Smooth muscle cell (in vitro differentiated cells): ENCODE results near the gene HIPK3. TPM values are rescaled to one million over a fixed set of nuclear protein-coding genes. Genes with fewer than 3 reads are reported as not detected.

Experiments
- DNase-seq: peaks from one replicate; lab custom pipeline; 2025; ENCODE audit not compliant: unreplicated experiment; lab: John Stamatoyannopoulos, UW
- H2AFZ ChIP-seq: fragments of 200-600 bp; sonication (generic); 2 replicates; pipeline ENCODE4 v1.6.0; 2016; ENCODE audit warnings: antibody characterized with exemption, low read depth, mild to moderate bottlenecking
- H3F3A ChIP-seq: fragments of 200-600 bp; sonication (generic); 2 replicates; pipeline ENCODE4 v1.6.0; 2017; ENCODE audit warnings: antibody characterized with exemption, low read depth
- H3K27ac ChIP-seq: fragments of 200-600 bp; sonication (generic); 2 replicates; pipeline ENCODE4 v1.5.1; 2016; ENCODE audit warnings: low read depth, mild to moderate bottlenecking
- H3K27me3 ChIP-seq: fragments of 200-600 bp; sonication (generic); 2 replicates; pipeline ENCODE4 v1.6.1; 2016; ENCODE audit warnings: low read depth, mild to moderate bottlenecking
- H3K36me3 ChIP-seq: fragments of 200-600 bp; sonication (generic); 2 replicates; pipeline ENCODE4 v1.5.1; 2016; ENCODE audit warnings: low read depth
- H3K4me1 ChIP-seq: fragments of 200-600 bp; sonication (generic); 2 replicates; pipeline ENCODE4 v1.5.1; 2016; ENCODE audit warnings: low read depth
- H3K4me2 ChIP-seq: fragments of 200-600 bp; sonication (generic); 2 replicates; pipeline ENCODE4 v1.6.0; 2016; ENCODE audit warnings: mild to moderate bottlenecking
- H3K4me3 ChIP-seq: fragments of 200-600 bp; sonication (generic); 2 replicates; pipeline ENCODE4 v1.5.1; 2016; ENCODE audit warnings: mild to moderate bottlenecking
- H3K79me2 ChIP-seq: fragments of 200-600 bp; sonication (generic); 2 replicates; pipeline ENCODE4 v1.6.0; 2016; ENCODE audit warnings: low read depth, mild to moderate bottlenecking
- H3K9ac ChIP-seq: fragments of 200-600 bp; sonication (generic); 2 replicates; pipeline ENCODE4 v1.6.0; 2016; ENCODE audit warnings: low read depth
- H3K9me3 ChIP-seq: fragments of 200-600 bp; sonication (generic); replicated peaks from 2 replicates; pipeline ENCODE4 v1.5.1; 2016; ENCODE audit warnings: low read depth
- H4K20me1 ChIP-seq: fragments of 200-600 bp; sonication (generic); 2 replicates; pipeline ENCODE4 v1.6.0; 2016; ENCODE audit warnings: low read depth
- whole genome bisulfite sequencing: methylation state at CpG from one replicate; pipeline ENCODE4 v1.1.7; 2016; ENCODE audit warnings: low lambda C conversion rate; 5-methylcytosine and 5-hydroxymethylcytosine counted together
- polyA plus RNA-seq: library from polyadenylated mRNA; unstranded; fragments of >200 nt; fragmentation: Nextera tagmentation; extraction: Ambion mirVana; gene quantifications from 2 replicates; pipeline ENCODE4 v1.2.1, GENCODE V29; 2016
- total RNA-seq: library from RNA; depleted of rRNA; stranded (reverse); fragments of >200 nt; gene quantifications from 2 replicates; pipeline ENCODE4 v1.2.3, GENCODE V29; 2014
- TF ChIP-seq, protein P1 (sequence below): fragments of 200-600 bp; sonication (generic); IDR thresholded peaks from 2 replicates; pipeline ENCODE4 v1.5.1; 2017; ENCODE audit warnings: borderline replicate concordance, mild to moderate bottlenecking, antibody characterized with exemption; ENCODE audit not compliant: insufficient read depth, poor library complexity, severe bottlenecking

The HIPK3 gene
- total and polyA plus RNA-seq, 2 experiments from 2014 or later = 15.3 to 80.0 TPM

GRCh38 chr11:33329705-33330329 lies 72.6 kb downstream of the HIPK3 start:
- Histone ChIP-seq H3K79me2 (peaks cover 92% of the 10 kb centered on the region), H3K27me3 (no peaks in the 10 kb centered on the region), H4K20me1 (peaks cover 97% of the 10 kb centered on the region), H3K27ac (no peak overlapping the region), H3F3A (peaks cover 4% of the 10 kb centered on the region), H3K9me3 (no peaks in the 10 kb centered on the region), H2AFZ (no peak overlapping the region), H3K4me2 (no peak overlapping the region), H3K4me1 (no peaks in the 10 kb centered on the region), H3K36me3 (no peaks in the 10 kb centered on the region), H3K4me3 (no peak overlapping the region), H3K9ac (no peak overlapping the region)
- 51% methylated on average over 4 of the region's 4 CpGs for WGBS
- DNase-seq = no peak
- TF ChIP-seq, protein P1, sequence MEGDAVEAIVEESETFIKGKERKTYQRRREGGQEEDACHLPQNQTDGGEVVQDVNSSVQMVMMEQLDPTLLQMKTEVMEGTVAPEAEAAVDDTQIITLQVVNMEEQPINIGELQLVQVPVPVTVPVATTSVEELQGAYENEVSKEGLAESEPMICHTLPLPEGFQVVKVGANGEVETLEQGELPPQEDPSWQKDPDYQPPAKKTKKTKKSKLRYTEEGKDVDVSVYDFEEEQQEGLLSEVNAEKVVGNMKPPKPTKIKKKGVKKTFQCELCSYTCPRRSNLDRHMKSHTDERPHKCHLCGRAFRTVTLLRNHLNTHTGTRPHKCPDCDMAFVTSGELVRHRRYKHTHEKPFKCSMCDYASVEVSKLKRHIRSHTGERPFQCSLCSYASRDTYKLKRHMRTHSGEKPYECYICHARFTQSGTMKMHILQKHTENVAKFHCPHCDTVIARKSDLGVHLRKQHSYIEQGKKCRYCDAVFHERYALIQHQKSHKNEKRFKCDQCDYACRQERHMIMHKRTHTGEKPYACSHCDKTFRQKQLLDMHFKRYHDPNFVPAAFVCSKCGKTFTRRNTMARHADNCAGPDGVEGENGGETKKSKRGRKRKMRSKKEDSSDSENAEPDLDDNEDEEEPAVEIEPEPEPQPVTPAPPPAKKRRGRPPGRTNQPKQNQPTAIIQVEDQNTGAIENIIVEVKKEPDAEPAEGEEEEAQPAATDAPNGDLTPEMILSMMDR = peak; percentile 59

DNA sequence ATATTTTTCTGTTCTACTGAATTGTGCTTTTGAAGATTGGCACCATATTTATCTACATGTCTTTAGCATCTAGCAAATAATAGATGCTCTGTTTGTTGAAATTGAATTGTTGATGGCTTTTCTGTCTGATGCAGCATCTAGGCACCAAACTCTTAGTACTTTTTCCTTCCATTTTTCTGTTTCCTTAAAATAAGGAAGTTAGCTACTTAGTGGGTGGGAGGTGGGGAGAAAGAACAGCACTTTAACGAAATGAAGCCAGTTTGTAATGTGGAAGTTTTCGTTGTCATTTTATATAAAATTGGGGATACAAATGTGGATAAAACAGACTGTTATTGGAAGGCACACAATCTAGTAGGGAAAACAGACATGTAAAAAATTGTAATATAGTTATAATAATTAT lies 76.6 kb downstream of the HIPK3 start:
- H3K79me2 ChIP-seq = peaks cover 77% of the 10 kb centered on the region
- TF ChIP-seq, protein P1 = no peak
- H3K36me3 ChIP-seq = peaks cover 3% of the 10 kb centered on the region
- no peak overlapping the region for H3K9ac ChIP-seq
- H4K20me1 ChIP-seq = peaks cover 87% of the 10 kb centered on the region
- WGBS = 99% methylated on average over 2 of the region's 2 CpGs
- no peak overlapping the region for H3K4me2 ChIP-seq
- H3F3A ChIP-seq = no peaks in the 10 kb centered on the region
- no peaks in the 10 kb centered on the region for H3K9me3 ChIP-seq
- H3K27ac ChIP-seq = no peak overlapping the region
- H3K27me3 ChIP-seq = no peaks in the 10 kb centered on the region
- no peaks in the 10 kb centered on the region for H3K4me1 ChIP-seq
- DNase-seq = no peak
- no peak overlapping the region for H3K4me3 ChIP-seq
- no peak overlapping the region for H2AFZ ChIP-seq

- 95% methylated on average over 3 of the region's 3 CpGs for WGBS
- H3K9ac ChIP-seq = no peak overlapping the region
- H3K36me3 ChIP-seq = peaks cover 9% of the 10 kb centered on the region
- H3F3A ChIP-seq = no peaks in the 10 kb centered on the region
- TF ChIP-seq, protein P1 = no peak
- no peaks in the 10 kb centered on the region for H3K9me3 ChIP-seq
- peaks cover 79% of the 10 kb centered on the region for H4K20me1 ChIP-seq
- no peak overlapping the region for H3K4me2 ChIP-seq
- no peaks in the 10 kb centered on the region for H3K27me3 ChIP-seq
- no peak overlapping the region for H3K27ac ChIP-seq
- H3K4me3 ChIP-seq = no peak overlapping the region
- no peak overlapping the region for H2AFZ ChIP-seq
- H3K79me2 ChIP-seq = peaks cover 69% of the 10 kb centered on the region
- no peaks in the 10 kb centered on the region for H3K4me1 ChIP-seq
- DNase-seq = no peak
Observed at GRCh38 chr11:33334627-33335026, 77.4 kb downstream of the HIPK3 start.

GRCh38 chr11:33339247-33339646 lies 82.1 kb downstream of the HIPK3 start:
- Histone ChIP-seq H3K9ac (no peak overlapping the region), H3F3A (no peaks in the 10 kb centered on the region), H3K9me3 (no peaks in the 10 kb centered on the region), H3K4me1 (no peaks in the 10 kb centered on the region), H2AFZ (no peak overlapping the region), H3K4me2 (no peak overlapping the region), H3K4me3 (no peak overlapping the region), H3K27ac (no peak overlapping the region), H3K27me3 (no peaks in the 10 kb centered on the region), H3K79me2 (peaks cover 40% of the 10 kb centered on the region), H3K36me3 (peaks cover 35% of the 10 kb centered on the region), H4K20me1 (peaks cover 55% of the 10 kb centered on the region)
- no peak for DNase-seq
- 97% methylated on average over 1 of the region's 1 CpG for WGBS
- TF ChIP-seq, protein P1 = no peak
